Occipital lobe (tissue), 2 donors: ENCODE measurements around the gene SERPINB13. TPM values are rescaled to one million over a fixed set of nuclear protein-coding genes. Genes with fewer than 3 reads are reported as not detected.
"Not testable (repeated sequence)": the region's sequence is repeated elsewhere in the genome, so short reads cannot be mapped to it uniquely, and the experiment has no call there.

Experiments used
- DNase-seq: peaks from one replicate; lab custom pipeline; 2025; lab: John Stamatoyannopoulos, UW
- total RNA-seq: library from RNA; depleted of rRNA; stranded (reverse); fragments of >200 nt; gene quantifications from one replicate; pipeline ENCODE4 v1.2.3, GENCODE V29; 2014

SERPINB13 gene
- total RNA-seq, 1 donor from 2014 or later = not detected

GRCh38 chr18:63590373-63590772 is 3.2 kb downstream of the SERPINB13 start:
- DNase-seq = no peak

DNA sequence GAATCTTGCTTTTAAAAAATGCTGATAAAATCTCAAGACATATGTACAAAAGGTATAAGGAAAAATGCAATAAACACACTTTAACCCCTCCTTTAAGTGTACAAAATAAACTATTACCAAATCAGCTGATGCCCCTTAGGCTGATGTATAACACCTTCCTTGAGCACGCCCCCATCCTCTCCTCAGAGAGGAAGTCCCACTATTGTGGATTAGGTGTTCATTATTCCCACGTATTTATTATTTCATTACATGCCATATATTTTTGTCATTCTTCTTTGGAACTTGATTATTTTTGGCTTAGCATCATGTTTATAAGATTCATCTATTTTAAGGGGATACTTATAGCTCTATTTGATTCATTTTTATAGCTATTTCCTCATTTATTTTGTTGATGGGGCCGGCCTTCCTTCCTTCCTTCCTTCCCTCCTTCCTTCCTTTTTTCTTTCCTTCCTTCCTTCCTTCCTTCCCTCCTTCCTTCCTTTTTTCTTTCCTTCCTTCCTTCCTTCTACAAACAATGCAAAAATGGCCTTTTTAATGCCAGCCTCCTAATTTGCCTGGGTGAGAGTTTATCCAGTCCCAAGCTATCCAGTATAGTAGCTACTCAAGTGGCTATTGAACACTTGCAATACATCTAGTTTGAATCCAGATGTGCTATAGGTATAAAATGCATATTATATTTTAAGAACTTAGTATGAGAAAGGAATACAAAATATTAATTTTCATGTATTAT is 4.0 kb downstream of the SERPINB13 start:
- DNase-seq = no peak

DNA sequence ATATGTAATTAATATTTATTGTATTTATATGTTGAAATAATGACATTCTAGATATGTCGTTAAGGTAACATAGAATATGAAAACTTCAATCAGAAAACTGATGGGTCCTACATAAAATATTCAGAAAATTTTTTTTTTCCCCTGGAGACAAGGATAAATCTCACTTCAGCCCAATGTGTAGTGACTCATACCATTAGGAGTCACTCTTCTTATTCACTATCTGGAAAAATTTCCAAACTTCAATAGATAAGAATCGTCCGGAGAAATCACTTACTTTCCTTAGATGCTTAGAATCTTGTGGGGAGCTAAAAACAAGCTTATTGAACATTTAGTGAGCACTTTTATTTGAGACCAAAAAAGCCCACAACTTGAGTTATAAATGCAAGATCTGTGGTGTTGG is 4.6 kb downstream of the SERPINB13 start:
- no peak for DNase-seq

DNA sequence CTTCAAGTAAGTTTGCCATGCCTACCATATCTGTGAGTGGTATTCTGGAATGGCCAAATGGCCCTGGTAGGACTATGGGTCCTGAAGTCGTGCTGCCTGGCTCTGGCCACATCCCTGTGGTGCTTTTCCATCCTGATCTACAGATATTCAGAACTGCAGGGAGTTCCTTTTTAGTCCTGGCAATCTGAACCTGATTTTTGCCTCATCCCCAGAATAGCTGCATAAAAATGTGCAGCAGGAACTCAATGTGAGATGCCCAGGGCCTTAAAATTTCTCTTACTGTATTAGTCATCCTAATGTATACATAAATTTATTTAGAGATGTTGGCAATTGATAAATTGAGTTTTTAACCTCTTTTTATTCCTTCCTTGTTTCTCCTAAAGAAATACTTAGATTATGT is 5.3 kb downstream of the SERPINB13 start:
- no peak for DNase-seq

GRCh38 chr18:63596964-63597363 is 9.8 kb downstream of the SERPINB13 start:
- no peak for DNase-seq

DNA sequence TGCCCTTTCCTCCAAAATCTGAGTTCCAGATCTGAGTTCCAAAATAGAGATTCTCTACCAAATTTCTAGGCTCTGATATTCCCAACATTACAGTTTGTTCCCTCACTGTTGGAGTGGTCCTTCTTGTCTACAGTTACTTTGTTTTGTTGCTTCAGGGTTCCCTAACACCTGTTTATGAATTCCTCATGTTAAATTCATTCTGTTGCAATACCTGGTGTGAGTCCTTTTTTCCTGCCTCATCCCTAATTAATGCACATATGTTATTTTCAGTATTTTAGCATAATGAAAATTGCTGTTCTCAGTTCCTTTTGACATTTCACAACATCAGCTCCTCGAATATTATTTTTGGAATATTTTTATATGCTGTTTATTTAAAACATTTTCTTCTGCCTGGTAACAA is 16.2 kb downstream of the SERPINB13 start:
- no peak for DNase-seq

DNA sequence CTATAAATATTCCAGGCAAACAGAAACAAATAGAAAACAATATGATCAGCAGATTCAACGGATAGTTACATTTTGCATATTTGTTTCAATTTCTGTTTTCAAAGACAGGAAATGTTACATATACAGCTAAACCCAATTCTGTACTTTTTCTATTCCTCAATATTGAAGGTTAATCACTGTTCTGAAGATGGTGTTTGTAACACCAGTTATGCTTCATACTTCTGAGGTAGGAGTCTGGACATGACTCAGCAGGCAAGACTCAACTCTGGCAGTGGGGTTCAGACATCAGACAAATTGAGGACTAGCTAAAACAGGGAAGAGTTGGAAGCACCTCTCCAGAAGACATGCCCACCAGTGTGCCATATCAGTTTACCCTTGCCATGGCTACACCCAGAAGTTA is 16.6 kb downstream of the SERPINB13 start:
- no peak for DNase-seq

DNA sequence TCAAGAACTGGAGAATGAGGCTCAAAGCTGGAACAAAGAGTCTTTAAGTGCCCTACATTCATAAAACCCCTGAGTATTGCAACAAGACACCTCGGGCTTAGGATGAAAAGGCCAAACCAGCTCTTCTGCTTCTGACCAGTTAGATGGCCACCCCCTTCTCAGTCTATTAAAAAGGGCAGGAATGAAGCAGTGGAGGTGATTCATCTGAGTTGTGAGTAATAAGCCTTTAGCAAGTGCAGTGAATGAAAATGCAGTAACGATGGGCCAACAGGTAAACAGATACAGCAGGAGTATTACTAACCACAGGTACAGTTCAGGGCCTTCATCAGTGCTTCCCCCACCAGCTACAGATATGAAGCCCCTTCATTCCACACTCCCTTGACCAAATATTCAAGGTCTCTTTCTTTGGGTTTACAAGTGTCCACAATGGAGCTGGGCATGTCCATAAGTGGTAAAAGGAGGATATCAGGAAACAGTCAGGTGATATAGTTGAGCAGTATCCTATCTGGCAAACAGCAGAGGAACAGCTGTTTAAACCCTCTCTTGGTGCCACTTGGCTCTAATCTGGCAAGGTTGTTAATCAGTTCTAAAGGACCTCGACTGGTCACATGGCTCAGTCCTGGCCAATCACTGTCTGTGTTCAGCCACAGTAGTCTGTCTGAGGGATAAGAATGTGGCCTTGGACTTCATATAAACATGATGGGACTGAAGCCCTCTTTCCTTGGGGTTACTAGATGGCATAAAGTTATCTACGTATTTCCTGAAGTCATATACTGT is 17.8 kb downstream of the SERPINB13 start:
- no peak for DNase-seq

GRCh38 chr18:63606526-63606925 is 19.4 kb downstream of the SERPINB13 start:
- no peak for DNase-seq

- DNase-seq = no peak
Observed at GRCh38 chr18:63613420-63613819, 26.3 kb downstream of the SERPINB13 start.

- no peak for DNase-seq
Observed at GRCh38 chr18:63617049-63617914, 30.1 kb downstream of the SERPINB13 start.

DNA sequence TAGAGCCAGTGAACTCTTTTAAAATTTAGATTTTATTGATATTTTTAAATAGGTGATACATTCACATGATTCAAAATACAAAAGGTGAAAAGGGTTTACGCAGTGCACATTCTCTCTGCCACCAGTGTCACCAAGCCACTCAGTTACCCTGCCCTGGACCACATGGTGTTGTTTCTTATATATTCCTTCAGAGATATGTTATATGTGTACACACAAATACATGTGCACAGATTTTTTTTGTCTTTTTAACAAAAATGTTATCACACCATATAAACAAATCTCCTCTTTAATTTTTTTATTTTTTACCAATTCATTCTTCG is 30.7 kb downstream of the SERPINB13 start:
- no peak for DNase-seq

GRCh38 chr18:63619661-63620060 is 32.5 kb downstream of the SERPINB13 start:
- no peak for DNase-seq

GRCh38 chr18:63624863-63625262 is 37.7 kb downstream of the SERPINB13 start:
- DNase-seq = no peak

DNA sequence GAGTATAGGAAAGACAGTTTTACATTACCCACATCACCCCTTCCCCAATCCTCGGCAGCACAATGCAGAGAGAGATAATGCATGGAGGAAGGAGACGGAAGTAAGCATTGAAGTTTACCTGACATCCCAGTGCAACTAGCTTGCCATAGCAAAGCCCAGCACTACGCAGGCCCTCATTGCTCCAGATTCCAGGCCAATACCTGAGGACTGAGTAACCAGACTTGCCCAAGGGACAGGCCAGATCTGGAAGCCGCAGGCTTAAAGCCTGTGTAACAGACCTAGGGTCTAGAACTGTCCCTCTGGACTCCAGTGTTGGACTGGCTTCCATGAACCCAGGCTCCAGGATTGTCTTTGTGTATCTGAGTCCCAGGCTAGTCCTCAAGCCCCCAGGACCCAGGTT is 39.3 kb downstream of the SERPINB13 start:
- no peak for DNase-seq

- DNase-seq = no peak
Observed at GRCh38 chr18:63627819-63628218, 40.7 kb downstream of the SERPINB13 start.

GRCh38 chr18:63637703-63638102 is 50.6 kb downstream of the SERPINB13 start:
- DNase-seq = no peak

DNA sequence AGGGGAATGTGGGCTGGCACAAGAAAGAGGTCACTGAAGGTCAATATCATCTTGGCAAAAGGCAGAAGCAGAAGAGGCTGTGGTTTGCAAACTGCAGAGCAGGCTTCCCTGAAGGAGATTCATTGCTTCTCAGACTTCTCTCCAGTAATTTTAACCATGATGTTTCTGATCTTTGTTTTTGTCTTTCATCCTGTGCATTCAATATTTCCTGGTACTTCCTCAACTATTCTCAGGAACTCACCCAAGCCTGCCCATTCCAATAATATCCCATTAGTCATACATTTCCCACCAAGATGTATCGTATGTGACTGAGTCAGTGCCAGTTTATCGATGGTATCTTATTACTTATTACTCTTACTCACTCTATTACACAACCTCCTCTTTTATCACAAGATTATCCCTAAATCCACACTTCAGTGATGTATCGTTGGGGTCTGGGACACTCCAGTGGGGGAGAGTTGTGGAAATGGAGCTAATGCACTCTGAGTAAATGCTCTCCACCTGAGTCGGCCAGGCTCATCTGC is 54.1 kb downstream of the SERPINB13 start:
- not testable (repeated sequence) for DNase-seq

DNA sequence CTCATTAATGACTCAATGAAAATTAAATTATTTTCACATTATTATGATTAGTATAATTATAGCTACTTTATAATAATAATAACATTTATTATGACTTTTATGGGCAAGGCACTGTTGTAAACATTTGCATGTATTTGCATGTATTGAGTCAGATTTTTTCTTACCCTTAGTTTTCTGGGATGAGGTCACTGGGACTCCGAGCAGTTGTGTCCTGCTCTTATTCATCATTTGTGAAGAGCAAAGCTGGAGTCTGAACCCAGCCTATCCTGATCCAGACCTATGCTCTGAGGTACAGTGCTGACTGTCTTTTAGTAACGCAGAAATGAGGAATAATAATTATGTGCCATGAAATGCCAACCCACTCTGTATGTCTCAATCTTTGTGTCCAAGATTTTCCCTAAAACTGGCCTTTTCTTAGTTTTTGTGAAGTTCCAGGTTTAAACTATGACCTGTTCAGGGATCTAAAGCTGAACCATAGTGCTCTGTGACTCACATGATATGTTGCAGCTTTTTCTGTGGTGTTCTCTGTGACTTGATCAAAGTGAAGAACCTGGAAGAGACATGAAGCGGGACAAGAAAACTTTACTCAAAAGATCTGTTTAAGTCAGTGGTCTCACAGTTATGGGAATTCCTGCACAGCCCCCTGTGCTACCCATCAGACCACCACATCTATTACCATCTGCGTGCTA is 55.7 kb downstream of the SERPINB13 start:
- not testable (repeated sequence) for DNase-seq

- not testable (repeated sequence) for DNase-seq
Observed at GRCh38 chr18:63644142-63644541, 57.0 kb downstream of the SERPINB13 start, which contains the start of gene SERPINB4. Gene SERPINB4, minus strand, starts transcription at chr18:63644256. Its CDS starts 679 bp downstream, at chr18:63643577.

- DNase-seq = not testable (repeated sequence)
Observed at GRCh38 chr18:63644694-63645093, 57.6 kb downstream of the SERPINB13 start.
